ENCODE measurements around the gene PTDSS2.
"Not testable (repeated sequence)": the region's sequence is repeated elsewhere in the genome, so short reads cannot be mapped to it uniquely, and the experiment has no call there.

PTDSS2 gene

DNA sequence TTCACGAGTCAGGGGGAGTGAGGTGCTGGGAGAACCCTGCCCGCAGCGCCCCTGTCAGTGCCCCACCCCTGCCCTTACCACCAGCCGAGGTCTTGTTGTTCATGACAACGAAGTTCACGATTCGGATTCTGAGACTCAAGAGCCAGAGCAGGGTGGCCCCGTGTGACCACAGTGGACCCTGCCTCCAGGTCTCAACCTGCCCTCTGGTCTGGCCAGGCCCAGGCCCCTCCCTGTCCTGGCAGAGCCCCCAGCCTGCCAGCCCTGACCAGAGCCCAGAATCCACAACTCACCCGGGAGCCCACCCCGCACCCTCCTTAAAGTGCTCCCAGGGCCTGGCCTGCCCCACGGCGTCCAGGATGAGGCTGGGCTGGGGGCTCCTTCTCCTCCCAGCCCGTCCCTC is 18.2 kb upstream of the PTDSS2 start:
- DNase-seq (ENCODE audit: low spot score) = no peak

DNA sequence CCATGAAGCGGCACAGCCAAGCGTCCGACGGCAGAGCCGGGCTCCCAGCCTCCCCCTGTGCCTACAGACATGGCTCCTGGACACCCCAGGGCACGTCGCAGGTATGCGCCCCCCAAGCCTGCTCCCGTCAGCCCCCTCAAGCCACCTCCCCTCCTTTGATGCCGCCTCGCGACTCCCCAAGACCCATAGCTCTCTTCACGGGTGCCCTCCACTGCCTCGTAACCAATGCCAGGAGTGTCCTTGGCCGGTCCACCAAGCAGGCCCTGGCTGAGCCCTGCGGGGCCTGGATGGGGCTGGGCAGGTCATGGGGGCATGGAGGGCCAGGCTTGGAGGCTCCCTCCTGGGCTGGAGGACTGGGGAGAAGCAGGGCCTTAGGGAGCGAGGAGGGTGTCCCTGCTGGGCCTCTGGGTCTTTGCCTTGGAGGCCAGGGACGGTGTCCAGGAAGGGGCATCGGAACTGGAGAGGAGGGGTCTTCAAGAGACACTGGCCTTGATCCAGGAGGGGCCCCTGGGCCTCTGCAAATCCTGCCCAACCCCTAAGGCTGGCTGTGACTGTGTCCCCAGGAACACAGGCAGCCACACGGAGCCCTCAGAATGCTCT is 17.5 kb upstream of the PTDSS2 start:
- DNase-seq (ENCODE audit: low spot score) = no peak

DNA sequence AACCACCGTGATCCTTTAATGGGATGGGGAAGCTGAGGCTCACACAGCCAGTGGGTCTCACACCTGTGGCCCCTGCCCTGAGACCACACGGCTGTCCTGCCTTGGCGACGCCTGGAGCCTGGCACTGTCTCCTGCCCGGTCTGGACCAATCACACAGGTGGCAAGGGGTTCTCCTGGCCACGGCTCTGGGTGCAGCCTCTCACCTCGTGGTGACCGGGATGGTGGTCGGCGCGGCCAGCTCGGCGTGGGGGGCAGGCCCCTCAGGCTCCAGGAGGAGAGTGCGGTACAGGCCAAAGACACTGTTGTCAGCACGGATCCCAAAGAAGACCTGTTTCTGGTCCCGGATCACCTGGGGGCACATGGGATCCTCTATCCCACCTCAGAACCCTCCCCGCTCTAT is 17.0 kb upstream of the PTDSS2 start:
- no peak for DNase-seq (ENCODE audit: low spot score)

DNA sequence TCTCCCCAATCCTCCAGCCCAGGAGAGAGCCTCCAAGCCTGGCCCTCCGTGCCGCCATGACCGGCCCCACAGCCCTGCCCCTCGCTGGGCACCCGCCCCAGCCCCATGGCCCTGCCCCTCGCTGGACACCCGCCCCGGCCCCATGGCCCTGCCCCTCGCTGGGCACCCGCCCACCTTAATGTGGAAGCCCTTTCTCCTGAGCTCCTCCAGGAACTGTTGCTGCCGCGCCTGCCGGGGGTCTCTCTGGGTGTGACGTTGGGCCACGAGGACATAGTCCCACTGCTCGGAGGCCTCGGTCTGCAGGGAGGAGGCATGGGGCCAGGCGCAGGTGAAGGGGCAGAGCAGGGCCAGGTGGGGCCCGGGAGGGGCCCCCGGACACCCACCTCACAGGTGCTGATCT is 16.4 kb upstream of the PTDSS2 start:
- no peak for DNase-seq (ENCODE audit: low spot score)

DNA sequence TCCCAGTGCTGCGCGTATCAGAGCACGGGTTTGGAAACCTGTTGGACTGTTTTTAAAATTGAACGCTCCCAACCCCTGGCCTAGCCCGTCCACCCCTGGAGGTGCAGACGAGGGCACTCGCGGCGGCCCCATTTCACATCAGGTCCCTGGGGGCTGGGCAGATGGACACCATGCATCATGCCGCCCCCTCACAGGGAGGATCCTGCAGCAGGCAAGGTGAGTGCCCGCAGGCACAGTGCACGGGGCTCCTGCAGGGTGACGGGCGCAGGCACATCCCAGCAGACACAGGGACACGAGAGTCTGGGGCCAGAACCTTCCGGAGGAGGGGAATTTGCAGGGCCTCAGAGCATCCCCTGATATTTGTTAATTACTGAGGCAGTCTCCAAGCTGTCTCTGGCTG is 15.6 kb upstream of the PTDSS2 start:
- DNase-seq (ENCODE audit: low spot score) = no peak

DNA sequence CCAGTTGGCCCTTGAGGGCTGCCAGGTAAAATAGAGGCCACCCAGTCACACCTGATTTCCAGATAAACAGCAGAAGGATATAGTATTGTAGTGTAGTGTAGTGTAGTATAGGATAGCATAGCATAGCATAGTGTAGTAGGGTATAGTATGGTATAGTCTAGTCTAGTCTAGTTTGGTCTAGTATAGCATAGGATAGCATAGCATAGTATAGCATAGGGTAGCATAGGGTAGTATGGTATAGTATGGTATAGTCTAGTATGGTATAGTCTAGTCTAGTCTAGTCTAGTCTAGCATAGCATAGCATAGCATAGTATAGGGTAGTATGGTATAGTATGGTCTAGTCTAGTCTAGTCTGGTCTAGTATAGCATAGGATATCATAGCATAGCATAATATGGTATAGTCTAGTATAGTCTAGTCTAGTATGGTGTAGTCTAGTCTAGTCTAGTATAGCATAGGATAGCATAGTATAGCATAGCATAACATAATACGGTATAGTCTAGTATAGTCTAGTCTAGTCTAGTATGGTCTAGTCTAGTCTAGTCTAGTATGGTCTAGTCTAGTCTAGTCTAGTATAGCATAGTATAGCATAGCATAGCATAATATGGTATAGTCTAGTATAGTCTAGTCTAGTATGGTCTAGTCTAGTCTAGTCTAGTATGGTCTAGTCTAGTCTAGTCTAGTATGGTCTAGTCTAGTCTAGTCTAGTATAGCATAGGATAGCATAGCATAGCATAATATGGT is 14.9 kb upstream of the PTDSS2 start:
- DNase-seq (ENCODE audit: low spot score) = not testable (repeated sequence)

DNA sequence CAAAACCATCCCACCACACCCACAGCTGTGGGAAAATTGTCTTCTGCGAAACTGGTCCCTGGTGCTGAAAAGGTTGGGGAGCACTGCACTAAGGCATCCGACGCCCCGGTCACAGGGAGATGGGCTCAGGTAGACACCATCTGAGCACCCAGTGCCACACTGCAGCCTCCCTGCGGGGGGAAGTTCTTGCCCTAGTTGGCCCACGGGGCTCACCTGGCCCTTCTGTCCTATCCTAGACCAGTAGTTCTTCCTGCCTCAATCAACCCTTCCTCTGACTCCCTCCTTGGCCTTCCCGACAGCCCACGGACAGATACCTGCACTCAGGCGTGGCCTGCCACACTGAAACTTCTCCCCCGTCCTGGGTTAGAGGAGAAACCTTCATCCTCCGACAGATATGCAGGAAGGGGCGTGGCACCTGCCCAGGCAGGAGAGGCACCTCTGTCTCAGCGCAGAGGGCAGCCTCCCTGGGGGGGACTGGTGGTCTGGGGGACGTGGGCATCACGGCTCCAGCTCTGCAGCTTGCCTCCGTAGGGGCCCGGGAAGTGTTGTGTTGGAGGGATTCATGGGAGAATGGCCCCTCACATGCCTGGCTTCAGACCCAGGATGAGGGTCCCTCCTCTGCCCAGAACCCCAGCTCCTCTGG is 12.7 kb upstream of the PTDSS2 start:
- DNase-seq (ENCODE audit: low spot score) = no peak

DNA sequence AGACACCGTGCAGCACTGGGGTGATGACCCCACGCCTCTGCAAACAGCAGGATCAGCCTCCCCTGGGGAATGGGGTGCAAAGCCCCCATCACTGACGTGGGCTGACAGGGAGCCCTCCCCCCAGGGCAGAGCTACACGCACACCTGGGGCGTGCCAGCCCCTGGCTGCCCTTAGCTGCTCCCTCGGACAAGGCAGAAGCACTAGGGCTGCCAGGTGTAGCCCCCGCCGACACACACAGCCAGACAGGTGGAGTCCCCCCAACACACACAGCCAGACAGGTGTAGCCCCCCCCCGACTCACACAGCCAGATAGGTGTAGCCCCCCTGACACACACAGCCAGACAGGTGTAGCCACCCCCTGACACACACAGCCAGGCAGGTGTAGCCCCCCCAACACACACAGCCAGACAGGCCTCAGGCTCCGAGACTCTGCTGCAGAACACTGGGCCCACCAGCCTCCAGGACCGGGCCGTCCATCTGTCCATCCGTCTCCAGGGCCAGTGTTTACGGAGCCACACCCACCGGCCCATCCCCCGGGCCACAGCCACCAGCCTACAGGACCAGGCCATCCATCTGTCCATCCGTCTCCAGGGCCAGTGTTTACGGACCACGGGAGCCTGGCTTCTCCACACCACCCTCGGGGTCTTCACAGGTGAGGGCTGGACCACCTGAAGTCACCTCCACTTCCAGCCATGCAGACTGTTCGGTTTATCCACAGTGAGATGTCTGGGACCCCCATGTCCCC is 11.8 kb upstream of the PTDSS2 start:
- no peak for DNase-seq (ENCODE audit: low spot score)

DNA sequence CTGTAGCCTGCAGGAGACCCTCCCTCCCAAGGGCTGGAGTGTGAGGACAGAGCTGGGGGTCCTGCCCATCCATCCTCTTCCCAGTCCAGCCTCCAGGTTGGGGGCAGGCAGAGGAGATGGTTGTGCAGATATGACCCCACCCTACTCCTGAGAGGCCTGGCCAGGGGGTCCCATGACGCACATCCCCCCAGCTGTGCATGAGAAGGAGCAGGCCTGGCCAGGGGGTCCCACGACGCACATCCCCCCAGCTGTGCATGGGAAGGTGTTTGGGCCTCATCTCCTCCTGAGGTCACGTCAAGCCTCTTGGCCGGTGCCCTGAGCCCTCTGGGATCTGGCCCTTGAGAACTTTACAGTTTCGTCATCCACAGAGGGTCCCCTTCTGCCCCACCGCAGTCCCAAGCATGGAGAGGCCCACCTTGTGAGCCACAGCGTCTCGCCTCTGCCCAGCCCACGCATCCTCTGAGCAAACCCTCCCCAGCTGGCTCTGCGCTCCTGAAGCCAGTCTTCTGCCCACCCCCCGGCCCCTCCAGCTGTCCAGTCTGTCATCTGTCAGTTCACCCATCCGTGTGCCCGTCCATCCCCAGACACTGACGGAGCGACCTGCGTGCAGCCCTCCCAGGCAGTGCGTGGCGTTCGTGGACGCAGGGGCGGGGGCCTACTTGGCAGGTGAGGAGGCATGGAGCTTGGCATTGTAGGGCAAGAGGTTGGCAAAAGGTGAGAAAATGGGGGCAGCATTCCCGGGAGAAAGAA is 10.6 kb upstream of the PTDSS2 start:
- no peak for DNase-seq (ENCODE audit: low spot score)

DNA sequence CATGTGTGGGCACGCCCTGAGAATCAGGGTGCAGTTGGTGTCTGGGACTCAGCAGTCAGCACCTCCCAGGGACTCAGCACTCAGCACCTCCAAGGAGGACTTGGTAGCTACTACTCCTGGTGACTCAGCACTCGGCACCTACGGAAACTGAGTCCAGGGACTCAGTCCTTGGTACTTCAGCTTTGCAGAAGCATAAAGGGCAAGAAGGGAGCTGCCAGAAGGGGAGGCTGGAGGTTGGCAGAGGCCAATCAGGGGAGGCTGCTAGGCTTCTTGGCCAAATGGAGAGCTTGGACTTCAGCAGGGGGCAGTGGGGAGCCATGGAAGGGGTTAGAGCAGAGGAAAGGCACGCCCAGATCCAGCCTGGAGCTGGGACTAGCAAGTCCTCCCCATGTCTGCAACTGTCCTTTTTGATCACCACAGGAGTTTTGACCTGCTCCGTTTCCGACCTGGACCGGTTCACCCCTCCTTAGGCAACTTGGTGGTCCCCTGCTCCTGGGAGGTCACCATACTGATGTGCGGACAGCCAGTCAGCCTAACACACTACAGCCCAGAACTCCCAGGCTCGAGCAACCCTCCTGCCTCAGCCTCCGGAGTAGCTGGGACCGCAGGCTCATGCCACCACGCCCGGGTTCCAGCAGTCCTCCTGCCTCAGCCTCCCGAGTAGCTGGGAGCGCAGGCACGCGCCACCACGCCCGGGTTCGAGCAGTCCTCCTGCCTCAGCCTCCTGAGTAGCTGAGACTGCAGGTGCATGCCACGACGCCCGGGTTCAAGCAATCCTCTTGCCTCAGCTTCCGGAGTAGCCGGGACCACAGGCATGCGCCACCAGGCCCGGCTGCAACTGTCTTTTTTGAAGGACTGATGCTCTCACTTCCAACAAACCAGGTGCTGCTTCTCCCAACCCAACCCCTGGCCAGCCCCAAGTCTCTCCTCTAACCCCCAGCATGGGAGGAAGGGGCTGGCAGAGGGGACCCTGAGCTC is 9.7 kb upstream of the PTDSS2 start:
- no peak for DNase-seq (ENCODE audit: low spot score)

DNA sequence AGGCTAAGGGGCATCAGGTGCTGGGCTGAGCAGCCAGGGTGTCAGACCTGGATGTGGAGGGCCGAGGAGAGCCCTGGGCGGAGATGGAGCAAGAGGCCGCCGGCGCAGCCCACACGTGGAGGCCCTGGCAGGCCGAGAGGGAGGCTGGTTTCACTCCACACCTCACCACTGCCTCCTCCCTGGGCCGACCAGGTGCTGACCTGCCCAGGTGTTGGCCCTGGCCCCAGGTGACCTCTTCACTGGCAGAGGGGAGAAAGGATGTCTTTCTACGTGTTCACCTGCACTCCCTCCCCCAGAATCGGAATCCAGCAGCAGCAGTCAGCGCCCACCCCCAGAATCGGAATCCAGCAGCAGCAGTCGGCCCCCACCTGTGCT is 9.0 kb upstream of the PTDSS2 start:
- DNase-seq (ENCODE audit: low spot score) = no peak

DNA sequence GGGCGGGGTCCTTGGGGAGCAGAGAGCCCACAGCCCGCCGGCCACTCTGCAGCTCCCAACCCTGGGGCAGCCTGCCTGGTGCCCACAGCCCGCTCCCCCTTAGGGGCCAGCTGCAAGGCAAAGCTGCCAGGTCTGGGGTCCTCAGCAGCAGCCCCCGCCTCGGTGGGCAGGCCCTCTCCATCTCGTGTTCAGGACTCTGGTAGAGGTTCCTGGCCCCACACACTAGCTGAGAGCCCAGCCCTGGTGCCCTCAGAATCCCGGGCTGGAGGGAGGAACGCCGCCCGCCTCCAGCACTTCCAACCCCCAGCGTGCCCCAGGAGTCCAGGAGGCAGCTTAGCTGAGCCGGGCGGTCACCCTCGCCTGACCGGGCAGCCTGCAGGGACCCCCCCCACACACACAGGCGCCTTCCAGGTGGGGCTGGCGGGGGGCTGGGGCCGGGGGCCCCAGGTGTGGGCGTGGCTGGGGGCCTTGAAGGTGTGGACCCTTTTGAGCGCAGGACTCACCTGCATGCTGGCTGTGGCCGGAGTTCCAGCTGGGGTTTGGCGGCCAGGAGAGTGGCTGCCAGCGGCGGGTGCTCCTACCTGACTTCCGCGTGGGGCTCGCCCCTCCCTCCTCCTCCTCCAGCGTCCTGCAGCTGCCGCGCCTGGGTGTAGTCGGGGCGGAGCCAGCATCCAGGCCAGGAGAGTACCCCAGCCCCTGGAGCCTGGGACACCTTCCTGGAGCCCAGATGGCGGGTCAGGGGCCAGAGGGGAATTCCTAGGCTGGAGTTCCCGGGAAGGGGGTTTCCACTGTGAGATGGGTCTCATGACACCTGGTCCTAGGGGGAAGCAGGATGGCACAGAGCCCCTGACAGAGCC is 8.4 kb upstream of the PTDSS2 start, which contains the start of gene ANO9:
Gene ANO9, minus strand, starts transcription at position 594 of the 857 bp plus-strand sequence. Its CDS starts 85 bp downstream, at position 509.
- DNase-seq (ENCODE audit: low spot score) = no peak

DNA sequence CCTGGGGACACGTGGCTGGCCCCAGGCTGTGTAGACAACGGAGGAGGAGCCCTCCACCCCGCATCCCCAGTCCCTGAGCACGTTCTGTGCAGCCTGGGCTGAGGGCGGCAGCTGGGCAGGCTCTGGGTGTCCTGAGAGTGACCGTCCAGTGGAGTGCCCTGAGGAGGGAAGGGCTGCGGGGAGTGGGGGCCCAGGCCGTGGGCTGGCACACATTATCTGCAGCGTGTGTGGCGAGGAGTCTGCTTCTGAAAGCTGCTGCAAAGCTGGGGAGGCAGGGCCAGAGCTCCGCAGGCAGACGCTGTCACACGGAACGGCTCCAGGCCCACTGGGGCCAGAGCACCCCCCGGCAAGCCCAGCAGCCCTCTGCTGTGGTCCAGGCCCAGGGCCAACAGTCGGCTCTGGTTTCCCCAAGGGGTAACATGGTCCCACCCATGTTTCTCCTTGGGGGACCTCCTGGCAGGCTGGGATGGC is 7.4 kb upstream of the PTDSS2 start:
- no peak for DNase-seq (ENCODE audit: low spot score)

DNA sequence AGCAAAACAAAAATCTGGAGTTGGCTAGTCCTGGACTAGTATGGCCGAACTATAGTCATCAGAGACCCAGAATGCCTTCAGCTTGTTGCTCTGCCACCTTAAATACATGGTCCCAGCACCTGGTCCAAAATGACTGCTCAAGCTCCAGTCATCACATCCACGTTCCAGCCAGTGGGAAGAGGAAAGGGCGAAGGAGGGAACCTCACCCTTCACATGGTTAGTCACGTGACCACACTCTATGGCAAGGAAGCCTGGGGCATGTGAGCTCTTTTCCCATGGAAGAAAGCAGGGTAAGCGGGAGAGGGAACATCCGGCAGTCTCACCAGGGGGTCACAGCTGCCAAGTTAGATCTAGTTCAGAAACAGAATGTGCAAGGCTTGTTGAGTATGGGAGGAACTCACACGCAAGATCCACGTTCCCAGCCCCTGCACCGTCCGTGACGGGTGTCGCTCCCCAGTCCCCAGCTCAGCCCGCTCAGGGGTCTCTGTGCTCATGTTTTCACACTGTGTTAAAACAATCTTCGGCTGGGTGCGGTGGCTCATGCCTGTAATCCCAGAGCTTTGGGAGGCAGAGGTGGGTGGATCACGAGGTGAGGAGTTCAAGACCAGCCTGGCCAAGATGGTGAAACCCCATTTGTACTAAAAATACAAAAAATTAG is 6.4 kb upstream of the PTDSS2 start:
- no peak for DNase-seq (ENCODE audit: low spot score)

DNA sequence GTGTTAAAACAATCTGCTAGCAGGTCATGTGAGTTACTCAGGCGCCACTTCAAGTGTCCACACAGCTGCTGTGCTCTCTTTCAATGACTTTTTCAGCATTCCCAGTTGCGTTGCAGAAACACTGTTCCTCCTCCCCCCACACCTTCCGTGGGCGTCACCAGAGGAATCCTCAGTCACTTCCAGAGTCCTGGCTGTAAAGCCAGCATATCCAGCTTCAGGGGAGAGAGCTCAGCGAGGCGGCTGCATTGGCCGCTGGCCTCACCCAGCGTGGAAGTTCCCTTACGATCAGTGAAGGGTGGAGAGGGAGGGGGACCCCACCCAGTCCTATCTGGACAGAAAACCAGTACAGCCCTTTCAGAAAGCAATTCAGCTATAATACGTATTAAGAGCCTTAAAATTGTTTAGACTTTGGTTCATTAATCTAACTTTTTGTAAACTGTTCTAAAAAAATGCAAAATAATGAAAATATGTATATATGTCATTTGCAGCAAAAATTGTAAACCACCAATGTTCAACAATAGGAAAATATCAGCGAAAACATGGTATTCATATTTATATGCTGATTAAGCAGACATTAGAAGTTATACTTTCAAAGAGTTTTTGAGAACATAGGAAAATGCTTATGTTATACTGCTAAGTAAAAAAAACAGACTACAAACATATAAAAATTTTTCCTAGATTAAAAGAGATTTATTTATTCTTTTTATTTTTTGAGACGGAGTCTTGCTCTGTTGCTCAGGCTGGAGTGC is 5.5 kb upstream of the PTDSS2 start:
- no peak for DNase-seq (ENCODE audit: low spot score)

DNA sequence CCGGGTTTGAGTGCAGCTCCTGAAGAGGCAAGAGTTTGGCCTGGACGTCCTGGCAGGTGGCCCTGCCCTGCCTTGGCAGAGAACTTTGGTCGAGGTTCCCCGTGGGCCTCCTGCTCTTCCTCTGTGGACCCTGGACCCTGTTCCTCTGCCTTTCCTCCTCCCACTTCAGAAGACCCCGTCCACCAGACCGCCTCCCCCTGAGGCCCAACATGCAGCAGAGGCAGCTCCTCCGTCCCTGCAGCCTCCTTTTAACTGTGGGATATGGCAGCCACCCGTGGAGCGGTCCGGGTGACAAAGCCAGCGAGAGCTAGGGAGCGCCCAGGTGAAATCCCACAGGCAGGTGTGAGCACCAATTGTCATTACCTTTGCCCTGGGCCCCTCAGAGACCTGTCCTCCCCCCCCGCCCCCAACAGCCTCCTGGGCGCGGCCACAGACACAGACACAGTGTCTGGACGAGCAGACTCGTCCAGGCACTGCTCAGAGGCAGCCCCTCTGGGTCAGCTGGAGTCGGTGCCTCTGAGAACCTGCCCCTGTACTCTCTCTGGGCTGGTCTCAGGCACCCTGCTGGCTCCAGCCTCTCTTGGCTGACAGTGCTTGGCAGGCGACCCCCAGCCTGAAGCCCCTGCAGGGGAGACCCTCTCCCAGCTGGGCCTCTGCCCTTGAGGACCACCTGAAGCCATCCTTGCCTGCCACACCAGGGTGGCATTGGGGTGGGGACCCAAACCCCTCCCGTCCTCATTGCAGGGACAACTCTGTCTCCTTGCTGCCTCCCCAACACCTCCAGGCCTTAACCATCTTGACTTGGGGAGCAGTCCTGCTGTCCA is 4.1 kb upstream of the PTDSS2 start:
- no peak for DNase-seq (ENCODE audit: low spot score)

DNA sequence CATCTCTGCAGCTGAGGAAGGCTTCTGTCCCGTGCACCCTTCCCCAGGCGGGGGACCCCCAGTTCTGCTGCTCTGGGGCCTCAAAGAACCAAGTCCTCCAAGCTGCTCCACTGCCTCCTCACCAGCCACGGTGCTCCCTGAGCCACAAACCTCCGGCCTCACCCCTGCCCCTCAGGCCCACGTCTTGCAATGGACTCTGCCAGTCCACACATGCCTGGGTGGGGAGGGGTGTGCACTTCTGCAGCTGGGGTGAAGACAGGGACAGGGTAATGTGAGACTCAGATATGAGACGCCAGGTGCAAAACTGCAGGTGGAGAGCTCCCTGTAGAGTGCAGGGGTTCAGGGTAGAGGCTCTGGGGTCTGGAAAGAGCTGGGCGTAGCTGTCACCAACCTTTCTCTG is 3.2 kb upstream of the PTDSS2 start:
- no peak for DNase-seq (ENCODE audit: low spot score)
